Adipocyte (in vitro differentiated cells): Measurements from ENCODE around the gene ADAMTS16.

ENCODE experiments used
- DNase-seq: peaks from one replicate; pipeline ENCODE4 v3.0.0-alpha.2; 2015; ENCODE audit warnings: low read depth
- H3K27me3 ChIP-seq: replicated peaks from 2 replicates; pipeline ENCODE4 v1.7.0; 2013; ENCODE audit warnings: mild to moderate bottlenecking, low read length, moderate library complexity; ENCODE audit not compliant: control insufficient read depth, insufficient read depth
- H3K36me3 ChIP-seq: 2 replicates; pipeline ENCODE4 v1.7.0; 2013; ENCODE audit warnings: low read length, mild to moderate bottlenecking, moderate library complexity; ENCODE audit not compliant: control insufficient read depth, insufficient read depth, severe bottlenecking
- H3K4me1 ChIP-seq: 2 replicates; pipeline ENCODE4 v1.7.0; 2013; ENCODE audit warnings: mild to moderate bottlenecking, low read length, moderate library complexity; ENCODE audit not compliant: control insufficient read depth, insufficient read depth
- H3K4me3 ChIP-seq: 2 replicates; pipeline ENCODE4 v1.7.0; 2013; ENCODE audit warnings: mild to moderate bottlenecking, low read length, moderate library complexity
- H3K9ac ChIP-seq: 2 replicates; pipeline ENCODE4 v1.7.0; 2013; ENCODE audit warnings: mild to moderate bottlenecking, low read length, moderate library complexity
- H3K9me3 ChIP-seq: 2 replicates; pipeline ENCODE4 v1.7.0; 2013; ENCODE audit warnings: mild to moderate bottlenecking, low read length, moderate library complexity; ENCODE audit not compliant: control insufficient read depth

The ADAMTS16 gene

GRCh38 chr5:5209510-5210286 lies 69.6 kb downstream of the ADAMTS16 start:
- no peaks in the 10 kb centered on the region for H3K9me3 ChIP-seq
- no peaks in the 10 kb centered on the region for H3K36me3 ChIP-seq
- peaks cover 5% of the 10 kb centered on the region for H3K4me1 ChIP-seq
- H3K9ac ChIP-seq: no peak overlapping the region
- no peaks in the 10 kb centered on the region for H3K27me3 ChIP-seq
- H3K4me3 ChIP-seq: no peak overlapping the region
- DNase-seq: no peak

- Histone ChIP-seq H3K36me3 (no peaks in the 10 kb centered on the region), H3K9ac (no peak overlapping the region), H3K27me3 (no peaks in the 10 kb centered on the region), H3K4me1 (peaks cover 8% of the 10 kb centered on the region), H3K4me3 (no peak overlapping the region), H3K9me3 (no peaks in the 10 kb centered on the region)
- no peak for DNase-seq
Observed at GRCh38 chr5:5217371-5217770, 77.2 kb downstream of the ADAMTS16 start.

GRCh38 chr5:5218396-5218795 lies 78.3 kb downstream of the ADAMTS16 start:
- H3K4me1 ChIP-seq: peaks cover 8% of the 10 kb centered on the region
- H3K4me3 ChIP-seq: no peak overlapping the region
- no peak for DNase-seq
- no peaks in the 10 kb centered on the region for H3K27me3 ChIP-seq
- H3K9ac ChIP-seq: no peak overlapping the region
- no peaks in the 10 kb centered on the region for H3K9me3 ChIP-seq
- no peaks in the 10 kb centered on the region for H3K36me3 ChIP-seq

- Histone ChIP-seq H3K9me3 (no peaks in the 10 kb centered on the region), H3K4me3 (no peak overlapping the region), H3K36me3 (no peaks in the 10 kb centered on the region), H3K9ac (no peak overlapping the region), H3K4me1 (peaks cover 8% of the 10 kb centered on the region), H3K27me3 (no peaks in the 10 kb centered on the region)
- DNase-seq: no peak
Observed at GRCh38 chr5:5219541-5219940, 79.4 kb downstream of the ADAMTS16 start.

- Histone ChIP-seq H3K9ac (no peak overlapping the region), H3K4me1 (peaks cover 8% of the 10 kb centered on the region), H3K9me3 (no peaks in the 10 kb centered on the region), H3K27me3 (no peaks in the 10 kb centered on the region), H3K4me3 (no peak overlapping the region), H3K36me3 (no peaks in the 10 kb centered on the region)
- no peak for DNase-seq
Observed at GRCh38 chr5:5220901-5221631, 80.9 kb downstream of the ADAMTS16 start.

GRCh38 chr5:5221724-5222123 lies 81.6 kb downstream of the ADAMTS16 start:
- Histone ChIP-seq H3K4me3 (no peak overlapping the region), H3K9ac (no peak overlapping the region), H3K4me1 (peaks cover 8% of the 10 kb centered on the region), H3K36me3 (no peaks in the 10 kb centered on the region), H3K9me3 (no peaks in the 10 kb centered on the region), H3K27me3 (no peaks in the 10 kb centered on the region)
- DNase-seq: no peak

- Histone ChIP-seq H3K27me3 (no peaks in the 10 kb centered on the region), H3K9me3 (peaks cover 11% of the 10 kb centered on the region), H3K9ac (no peak overlapping the region), H3K36me3 (no peaks in the 10 kb centered on the region), H3K4me1 (no peaks in the 10 kb centered on the region), H3K4me3 (no peak overlapping the region)
- DNase-seq: no peak
Observed at GRCh38 chr5:5231576-5231975, 91.4 kb downstream of the ADAMTS16 start.

- H3K4me3 ChIP-seq: no peak overlapping the region
- peaks cover 3% of the 10 kb centered on the region for H3K9me3 ChIP-seq
- no peak overlapping the region for H3K9ac ChIP-seq
- no peaks in the 10 kb centered on the region for H3K27me3 ChIP-seq
- no peak for DNase-seq
- no peaks in the 10 kb centered on the region for H3K4me1 ChIP-seq
- no peaks in the 10 kb centered on the region for H3K36me3 ChIP-seq
Observed at GRCh38 chr5:5234912-5235311, 94.8 kb downstream of the ADAMTS16 start.

- no peak for DNase-seq
- no peaks in the 10 kb centered on the region for H3K36me3 ChIP-seq
- no peak overlapping the region for H3K9ac ChIP-seq
- no peaks in the 10 kb centered on the region for H3K4me1 ChIP-seq
- no peaks in the 10 kb centered on the region for H3K9me3 ChIP-seq
- no peak overlapping the region for H3K4me3 ChIP-seq
- H3K27me3 ChIP-seq: no peaks in the 10 kb centered on the region
Observed at GRCh38 chr5:5235685-5236084, 95.6 kb downstream of the ADAMTS16 start.

- Histone ChIP-seq H3K27me3 (no peaks in the 10 kb centered on the region), H3K36me3 (no peaks in the 10 kb centered on the region), H3K4me1 (no peaks in the 10 kb centered on the region), H3K9me3 (no peaks in the 10 kb centered on the region), H3K9ac (no peak overlapping the region), H3K4me3 (no peak overlapping the region)
- DNase-seq: no peak
Observed at GRCh38 chr5:5239191-5239590, 99.1 kb downstream of the ADAMTS16 start.

- Histone ChIP-seq H3K9me3 (no peaks in the 10 kb centered on the region), H3K4me1 (no peaks in the 10 kb centered on the region), H3K9ac (no peak overlapping the region), H3K36me3 (no peaks in the 10 kb centered on the region), H3K27me3 (no peaks in the 10 kb centered on the region), H3K4me3 (no peak overlapping the region)
- DNase-seq: no peak
Observed at GRCh38 chr5:5240234-5240633, 100.1 kb downstream of the ADAMTS16 start.
